ENCODE measurements around the gene PXK. TPM values are rescaled to one million over a fixed set of nuclear protein-coding genes. Genes with fewer than 3 reads are reported as not detected.

The PXK gene
- polyA plus RNA-seq, 3 donors: 31.5 to 54.0 (median 52.9) TPM

DNA sequence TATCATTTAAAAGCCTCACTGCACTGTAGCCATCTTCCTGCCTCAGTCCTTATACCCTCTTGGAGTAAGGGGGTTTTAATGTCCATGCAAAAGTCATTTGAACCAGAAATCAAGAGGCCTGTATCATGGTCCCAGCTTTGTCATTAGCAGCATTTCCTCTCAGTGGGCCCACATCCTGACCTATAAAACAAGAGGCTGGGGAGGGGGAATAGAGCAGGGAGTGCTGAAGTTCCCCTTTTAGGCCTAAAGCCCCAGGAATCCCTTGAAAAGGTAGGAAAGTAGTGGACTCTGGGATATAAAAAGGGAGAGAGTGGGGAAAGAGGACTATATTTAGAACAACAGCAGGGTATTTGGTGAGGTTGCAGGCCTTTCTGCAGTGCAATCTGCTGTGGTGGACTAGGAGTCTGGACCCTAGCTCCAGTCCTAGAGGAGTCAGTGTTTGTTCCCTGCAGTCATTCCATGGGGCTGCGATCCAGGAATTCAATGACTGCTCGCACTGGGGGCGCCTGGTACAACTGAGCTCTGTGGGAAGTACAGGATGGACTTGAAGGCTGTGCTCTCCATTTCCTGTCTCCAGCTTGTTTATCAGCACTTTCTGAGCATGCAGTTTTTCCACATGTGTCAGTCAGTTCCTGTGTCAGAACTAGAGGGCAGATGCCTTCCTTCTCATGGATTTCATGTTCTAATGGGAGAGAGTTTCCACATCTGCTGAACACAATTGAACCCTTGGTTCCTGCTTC lies 54.1 kb downstream of the PXK start:
- intact Hi-C loops (cut with micrococcal nuclease): no loop called here
- H3K9ac ChIP-seq (ENCODE audit: insufficient read depth, low read length, poor library complexity, severe bottlenecking): no peak overlapping the region
- peak overlapping the region in 5 of 7 donors; percentile 41 to 84 (median 63) for H3K27ac Mint-ChIP-seq
- no peak overlapping the region for H3K4me2 ChIP-seq (replicated peaks; ENCODE audit: extremely low read depth, low read length, poor library complexity, severe bottlenecking)
- H4K20me1 ChIP-seq (ENCODE audit: insufficient read depth, low read length): peaks cover 33% of the 10 kb centered on the region
- H3K27ac ChIP-seq (ENCODE audit: low read depth in 1 of 2, low read length in 2 of 2): peak overlapping the region in 1 of 2 donors; percentile 66
- no peaks in the 10 kb centered on the region for H3K27me3 Mint-ChIP-seq (ENCODE audit: low read depth in 3 of 3)
- H2AFZ ChIP-seq (ENCODE audit: insufficient read depth, low read depth, low read length, poor library complexity, severe bottlenecking): no peak overlapping the region
- no peak for DNase-seq
- peaks cover 3 to 5% of the 10 kb centered on the region in 2 donors for H3K4me1 ChIP-seq (ENCODE audit: control insufficient read depth in 1 of 2, insufficient read depth in 2 of 2, low read length in 2 of 2)
- peaks cover 47 to 87% of the 10 kb centered on the region in 2 donors for H3K36me3 ChIP-seq (replicated peaks in 1 of 2; ENCODE audit: control insufficient read depth in 1 of 2, insufficient read depth in 2 of 2, low read length in 2 of 2)
- H3K4me3 ChIP-seq (replicated peaks in 1 of 3; ENCODE audit: low read depth in 2 of 3, low read length in 3 of 3): no peak overlapping the region
- 60% methylated on average over 3 of the region's 3 CpGs for WGBS (ENCODE audit: insufficient coverage)
- H3K9me3 Mint-ChIP-seq: no peaks in the 10 kb centered on the region
- peaks cover 36% of the 10 kb centered on the region for H3K79me2 ChIP-seq (ENCODE audit: insufficient read depth, low read length)
- peaks cover 23% of the 10 kb centered on the region for H3K4me1 Mint-ChIP-seq
- H3K27me3 ChIP-seq (ENCODE audit: control insufficient read depth in 2 of 2, insufficient read depth in 2 of 2, low read length in 2 of 2): no peaks in the 10 kb centered on the region
- TF ChIP-seq, protein P1, sequence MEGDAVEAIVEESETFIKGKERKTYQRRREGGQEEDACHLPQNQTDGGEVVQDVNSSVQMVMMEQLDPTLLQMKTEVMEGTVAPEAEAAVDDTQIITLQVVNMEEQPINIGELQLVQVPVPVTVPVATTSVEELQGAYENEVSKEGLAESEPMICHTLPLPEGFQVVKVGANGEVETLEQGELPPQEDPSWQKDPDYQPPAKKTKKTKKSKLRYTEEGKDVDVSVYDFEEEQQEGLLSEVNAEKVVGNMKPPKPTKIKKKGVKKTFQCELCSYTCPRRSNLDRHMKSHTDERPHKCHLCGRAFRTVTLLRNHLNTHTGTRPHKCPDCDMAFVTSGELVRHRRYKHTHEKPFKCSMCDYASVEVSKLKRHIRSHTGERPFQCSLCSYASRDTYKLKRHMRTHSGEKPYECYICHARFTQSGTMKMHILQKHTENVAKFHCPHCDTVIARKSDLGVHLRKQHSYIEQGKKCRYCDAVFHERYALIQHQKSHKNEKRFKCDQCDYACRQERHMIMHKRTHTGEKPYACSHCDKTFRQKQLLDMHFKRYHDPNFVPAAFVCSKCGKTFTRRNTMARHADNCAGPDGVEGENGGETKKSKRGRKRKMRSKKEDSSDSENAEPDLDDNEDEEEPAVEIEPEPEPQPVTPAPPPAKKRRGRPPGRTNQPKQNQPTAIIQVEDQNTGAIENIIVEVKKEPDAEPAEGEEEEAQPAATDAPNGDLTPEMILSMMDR (IDR thresholded peaks at IDR 0.05): no peak
- H3K9me3 ChIP-seq (replicated peaks in 1 of 2; ENCODE audit: control insufficient read depth in 1 of 2, insufficient read depth in 1 of 2, low read length in 2 of 2): no peaks in the 10 kb centered on the region
- no peak overlapping the region for H3K4me3 Mint-ChIP-seq
- peaks cover 63 to 76% of the 10 kb centered on the region in 2 donors for H3K36me3 Mint-ChIP-seq

DNA sequence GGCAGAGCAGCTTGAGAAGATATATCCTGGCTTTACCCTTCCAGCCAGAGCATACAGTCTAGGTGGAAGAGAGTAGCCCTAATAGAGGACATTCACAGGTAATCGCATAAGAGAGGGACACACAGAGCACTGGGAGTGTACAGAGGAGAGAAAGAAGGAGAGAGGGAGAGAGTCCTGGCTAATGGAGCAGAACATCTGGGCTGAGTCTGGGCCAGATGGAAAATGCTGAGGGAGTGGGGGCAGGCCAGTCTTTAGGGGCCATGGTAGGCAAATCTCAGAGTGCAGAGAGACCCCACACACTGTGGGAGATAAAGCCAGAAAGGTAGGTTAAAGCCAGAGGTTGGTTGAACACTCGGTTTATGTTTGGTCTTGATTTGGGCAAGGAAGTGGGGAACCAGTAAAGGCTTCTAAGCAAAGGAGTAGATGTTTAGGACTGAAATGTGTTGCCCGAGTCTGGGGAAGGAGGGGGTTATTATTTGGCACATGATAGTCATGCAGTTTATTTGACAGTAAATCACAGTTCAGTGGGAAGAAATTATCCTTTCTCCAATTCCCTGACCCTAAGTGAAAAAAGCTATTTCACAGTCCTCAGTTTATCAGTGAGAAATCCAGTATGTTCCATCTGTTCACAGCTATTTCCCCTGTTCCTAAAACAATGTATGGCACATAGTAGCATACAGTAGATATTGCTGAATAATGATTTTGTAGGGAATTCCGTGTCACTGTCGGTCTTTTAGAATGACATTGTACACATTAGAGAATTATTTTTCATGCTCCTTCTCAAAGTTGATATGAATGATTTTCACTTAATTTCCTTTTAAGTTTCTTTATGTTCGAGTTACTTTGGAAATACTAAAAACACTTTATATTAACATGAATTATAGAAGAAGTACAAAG lies 55.2 kb downstream of the PXK start:
- Histone ChIP-seq H3K36me3 (replicated peaks in 1 of 2; ENCODE audit: control insufficient read depth in 1 of 2, insufficient read depth in 2 of 2, low read length in 2 of 2) (peaks cover 50 to 88% of the 10 kb centered on the region in 2 donors), H2AFZ (ENCODE audit: insufficient read depth, low read depth, low read length, poor library complexity, severe bottlenecking) (no peak overlapping the region), H4K20me1 (ENCODE audit: insufficient read depth, low read length) (peaks cover 33% of the 10 kb centered on the region), H3K9ac (ENCODE audit: insufficient read depth, low read length, poor library complexity, severe bottlenecking) (no peak overlapping the region), H3K27me3 (ENCODE audit: control insufficient read depth in 2 of 2, insufficient read depth in 2 of 2, low read length in 2 of 2) (no peaks in the 10 kb centered on the region), H3K4me1 (ENCODE audit: control insufficient read depth in 1 of 2, insufficient read depth in 2 of 2, low read length in 2 of 2) (peaks cover 3 to 5% of the 10 kb centered on the region in 2 donors), H3K27ac (ENCODE audit: low read depth in 1 of 2, low read length in 2 of 2) (peak overlapping the region in 1 of 2 donors; percentile 66), H3K4me2 (replicated peaks; ENCODE audit: extremely low read depth, low read length, poor library complexity, severe bottlenecking) (no peak overlapping the region), H3K79me2 (ENCODE audit: insufficient read depth, low read length) (peaks cover 32% of the 10 kb centered on the region), H3K9me3 (replicated peaks in 1 of 2; ENCODE audit: control insufficient read depth in 1 of 2, insufficient read depth in 1 of 2, low read length in 2 of 2) (no peaks in the 10 kb centered on the region), H3K4me3 (replicated peaks in 1 of 3; ENCODE audit: low read depth in 2 of 3, low read length in 3 of 3) (no peak overlapping the region)
- 92% methylated on average over 2 of the region's 6 CpGs for WGBS (ENCODE audit: insufficient coverage)
- Mint-ChIP-seq H3K4me1 (peaks cover 23% of the 10 kb centered on the region), H3K27ac (peak overlapping the region; percentile 16 to 84 (median 73)), H3K9me3 (no peaks in the 10 kb centered on the region), H3K27me3 (ENCODE audit: low read depth in 3 of 3) (no peaks in the 10 kb centered on the region), H3K4me3 (no peak overlapping the region), H3K36me3 (peaks cover 61 to 79% of the 10 kb centered on the region in 2 donors)
- TF ChIP-seq, protein P1 (IDR thresholded peaks at IDR 0.05): no peak
- intact Hi-C loops (cut with micrococcal nuclease): no loop called here
- DNase-seq: no peak
